NOMO-1 (cell line): ENCODE measurements around the gene P2RX4.
A peak's percentile ranks its signal among the peaks of the same experiment; 100 is the strongest.
"Not testable (repeated sequence)": the region's sequence is repeated elsewhere in the genome, so short reads cannot be mapped to it uniquely, and the experiment has no call there.

Experiments used
- DNase-seq, 2 experiments: peaks; one replicate each; lab custom pipeline; 2025; ENCODE audit not compliant: unreplicated experiment in 2 of 2; lab: John Stamatoyannopoulos, UW

The P2RX4 gene, protein sequence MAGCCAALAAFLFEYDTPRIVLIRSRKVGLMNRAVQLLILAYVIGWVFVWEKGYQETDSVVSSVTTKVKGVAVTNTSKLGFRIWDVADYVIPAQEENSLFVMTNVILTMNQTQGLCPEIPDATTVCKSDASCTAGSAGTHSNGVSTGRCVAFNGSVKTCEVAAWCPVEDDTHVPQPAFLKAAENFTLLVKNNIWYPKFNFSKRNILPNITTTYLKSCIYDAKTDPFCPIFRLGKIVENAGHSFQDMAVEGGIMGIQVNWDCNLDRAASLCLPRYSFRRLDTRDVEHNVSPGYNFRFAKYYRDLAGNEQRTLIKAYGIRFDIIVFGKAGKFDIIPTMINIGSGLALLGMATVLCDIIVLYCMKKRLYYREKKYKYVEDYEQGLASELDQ

DNA sequence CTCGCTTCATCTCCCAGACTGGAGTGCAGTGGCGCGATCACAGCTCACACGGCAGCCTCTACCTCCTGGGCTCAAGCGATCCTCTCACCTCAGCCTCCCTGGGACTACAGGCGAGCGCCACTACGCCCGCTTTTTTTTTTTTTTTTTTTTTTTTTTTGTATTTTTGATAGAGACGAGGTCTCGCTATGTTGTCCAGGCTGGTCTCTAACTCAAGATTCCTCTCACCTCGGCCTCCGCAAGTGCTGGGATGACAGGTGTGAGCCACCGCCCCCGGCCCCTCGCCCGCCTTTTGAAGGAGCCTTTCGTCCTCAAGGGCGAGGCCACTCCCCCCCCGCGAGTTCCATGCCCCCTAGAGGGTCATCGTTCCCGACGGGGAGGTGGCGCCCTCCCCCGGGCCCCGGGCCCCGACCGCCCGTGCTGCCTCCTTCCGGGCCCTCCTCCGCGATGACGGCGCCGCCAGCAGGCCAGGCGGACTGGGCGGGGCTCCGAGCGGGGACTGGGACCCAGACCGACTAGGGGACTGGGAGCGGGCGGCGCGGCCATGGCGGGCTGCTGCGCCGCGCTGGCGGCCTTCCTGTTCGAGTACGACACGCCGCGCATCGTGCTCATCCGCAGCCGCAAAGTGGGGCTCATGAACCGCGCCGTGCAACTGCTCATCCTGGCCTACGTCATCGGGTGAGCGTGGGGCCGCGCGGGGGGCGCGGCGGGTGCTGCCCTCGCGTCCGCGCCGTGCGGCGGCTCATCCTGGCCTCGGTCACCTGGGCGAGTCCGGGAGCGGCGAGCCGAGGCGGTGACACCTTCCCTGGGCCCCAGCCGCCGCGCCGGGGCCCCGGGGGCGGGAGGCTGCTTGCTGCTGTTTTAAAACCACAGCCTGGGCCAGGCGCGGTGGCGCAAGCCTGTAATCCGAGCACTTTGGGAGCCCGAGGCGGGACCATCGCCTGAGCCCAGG, at the start of gene P2RX4:
TSS of gene P2RX4 (plus strand) at position 506 of the 949 bp plus-strand sequence. CDS start at position 542, 36 bp downstream.
- DNase-seq, result peak; percentile 85 to 94

- DNase-seq, result no peak
Measured at GRCh38 chr12:121162384-121162783, 47.5 kb upstream of the P2RX4 start.

GRCh38 chr12:121162985-121163384, 46.9 kb upstream of the P2RX4 start:
- DNase-seq, result no peak

DNA sequence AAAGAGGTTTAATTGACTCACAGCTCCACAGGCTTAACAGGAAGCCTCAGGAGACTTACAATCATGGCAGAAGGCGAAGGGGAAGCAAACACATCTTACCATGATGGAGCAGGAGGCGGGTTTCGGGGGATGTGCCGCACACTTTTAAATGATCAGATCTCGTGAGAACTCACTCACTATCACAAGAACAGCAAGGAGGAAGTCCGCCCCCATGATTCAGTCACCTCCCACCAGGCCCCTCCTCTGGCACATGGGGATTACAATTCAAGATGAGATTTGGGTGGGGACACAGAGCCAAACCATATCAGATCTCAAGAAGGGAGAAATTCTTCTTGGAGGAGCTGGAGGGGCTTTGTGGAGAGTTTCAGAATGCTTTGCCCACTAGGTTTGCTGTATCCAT, 45.1 kb upstream of the P2RX4 start:
- DNase-seq, result not testable (repeated sequence)

GRCh38 chr12:121165316-121165715, 44.6 kb upstream of the P2RX4 start:
- no peak for DNase-seq

DNA sequence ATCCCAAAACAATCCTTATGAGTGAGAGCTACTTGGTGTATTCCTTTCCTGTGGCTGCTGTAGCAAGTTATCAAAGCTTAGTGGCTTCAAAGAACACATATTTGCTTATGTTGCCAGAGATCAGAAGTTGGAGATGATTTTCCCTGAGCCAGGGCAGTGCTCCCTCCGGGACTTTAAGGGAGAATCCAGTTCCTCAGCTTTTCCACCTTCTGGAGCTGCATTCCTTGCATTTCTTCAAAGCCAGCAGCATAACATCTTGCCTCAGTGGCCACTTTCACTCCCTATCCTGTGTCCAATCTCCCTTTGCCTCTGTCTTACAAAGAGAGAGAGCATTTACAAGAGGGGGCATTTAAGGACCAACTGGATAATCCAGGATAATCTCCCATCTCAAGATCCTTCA, 43.6 kb upstream of the P2RX4 start:
- no peak for DNase-seq

DNA sequence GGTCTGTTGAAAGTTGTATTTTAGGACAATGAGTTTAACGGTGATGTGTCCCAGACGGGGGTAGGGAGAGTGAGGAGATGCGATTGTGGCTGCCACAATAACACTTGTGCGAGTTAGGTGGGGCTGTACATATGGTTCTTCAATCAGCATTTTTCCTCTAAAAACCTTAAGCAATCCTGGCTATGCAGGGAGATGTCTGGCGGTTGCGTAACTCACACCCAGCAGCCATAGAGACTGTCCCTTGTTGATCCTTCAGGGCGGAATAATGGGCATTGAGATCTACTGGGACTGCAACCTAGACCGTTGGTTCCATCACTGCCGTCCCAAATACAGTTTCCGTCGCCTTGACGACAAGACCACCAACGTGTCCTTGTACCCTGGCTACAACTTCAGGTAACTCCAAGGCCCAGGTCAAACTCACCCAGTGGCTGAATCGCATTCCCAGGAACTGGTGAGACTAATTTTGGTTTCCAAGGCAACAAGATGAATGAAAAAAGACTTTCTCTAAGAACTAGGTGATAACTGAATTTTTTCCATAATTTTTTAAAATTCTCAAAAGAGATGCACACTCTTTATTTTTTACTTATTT, 42.6 kb upstream of the P2RX4 start:
- DNase-seq, result no peak

GRCh38 chr12:121167951-121168350, 42.0 kb upstream of the P2RX4 start:
- DNase-seq, result no peak

- no peak for DNase-seq
Measured at GRCh38 chr12:121170151-121170550, 39.8 kb upstream of the P2RX4 start.

GRCh38 chr12:121170611-121171260, 39.2 kb upstream of the P2RX4 start:
- peak; percentile 49 to 59 for DNase-seq

DNA sequence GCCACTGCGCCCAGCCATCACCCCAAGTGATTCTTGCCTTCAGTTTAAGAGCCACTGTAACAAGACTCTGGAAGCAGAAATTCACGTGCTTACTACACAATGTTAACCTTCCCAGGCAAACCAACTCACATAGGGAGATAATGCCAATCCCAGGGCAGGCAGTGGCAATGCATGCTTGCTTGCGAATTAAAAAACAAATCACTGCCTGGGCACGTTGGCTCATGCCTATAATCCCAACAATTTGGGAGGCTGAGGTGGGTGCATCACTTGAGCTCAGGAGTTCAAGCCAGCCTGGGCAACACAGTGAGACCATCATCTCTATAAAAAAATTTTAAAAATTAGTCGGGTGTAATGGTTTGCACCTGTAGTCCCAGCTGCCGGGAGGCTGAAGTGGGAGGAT, 37.8 kb upstream of the P2RX4 start:
- DNase-seq, result no peak

- peak; percentile 58 to 81 for DNase-seq
Measured at GRCh38 chr12:121175383-121176119, 34.4 kb upstream of the P2RX4 start.

DNA sequence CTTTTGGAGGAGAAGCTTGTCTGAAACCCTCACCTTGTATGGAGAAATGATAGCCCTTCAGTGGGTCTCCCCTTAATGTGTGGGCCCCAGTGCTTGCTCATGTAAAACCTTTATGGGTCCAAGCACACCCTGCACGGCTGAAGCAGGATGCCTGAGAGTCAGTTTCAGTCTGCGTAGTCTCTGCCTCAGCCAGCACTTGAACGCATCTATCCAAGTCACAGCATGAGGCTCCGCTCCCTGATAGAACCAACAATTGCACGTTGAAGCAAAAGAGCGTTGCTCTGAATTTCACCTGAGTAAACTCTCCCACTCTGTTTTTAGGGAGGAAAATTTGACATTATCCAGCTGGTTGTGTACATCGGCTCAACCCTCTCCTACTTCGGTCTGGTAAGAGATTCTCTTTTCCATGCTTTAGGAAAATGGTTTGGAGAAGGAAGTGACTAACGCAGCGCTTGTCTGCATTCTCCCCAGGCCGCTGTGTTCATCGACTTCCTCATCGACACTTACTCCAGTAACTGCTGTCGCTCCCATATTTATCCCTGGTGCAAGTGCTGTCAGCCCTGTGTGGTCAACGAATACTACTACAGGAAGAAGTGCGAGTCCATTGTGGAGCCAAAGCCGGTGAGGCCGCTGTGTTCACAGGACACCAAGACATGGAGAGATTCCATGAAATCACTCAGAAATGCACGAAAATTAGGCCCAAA, 33.0 kb upstream of the P2RX4 start:
- DNase-seq, result no peak

DNA sequence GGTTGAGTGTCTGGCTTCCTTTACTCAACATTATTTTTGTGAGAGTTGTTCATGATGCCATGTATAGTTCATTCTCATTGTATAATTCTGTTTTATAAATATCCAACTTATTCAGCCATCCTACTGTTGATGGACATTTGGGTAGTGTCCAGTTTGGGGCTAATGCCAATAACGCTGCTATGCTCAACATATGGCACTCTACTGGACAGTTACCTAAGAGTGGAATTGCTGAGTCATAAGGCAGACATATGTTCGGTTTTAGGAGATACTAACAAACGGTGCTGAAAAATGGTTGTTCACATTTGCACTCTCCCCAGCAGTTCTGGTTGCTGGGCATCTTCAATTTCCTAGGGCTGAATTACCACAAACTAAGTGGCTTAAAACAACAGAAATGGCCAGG, 28.7 kb upstream of the P2RX4 start:
- DNase-seq, result no peak

DNA sequence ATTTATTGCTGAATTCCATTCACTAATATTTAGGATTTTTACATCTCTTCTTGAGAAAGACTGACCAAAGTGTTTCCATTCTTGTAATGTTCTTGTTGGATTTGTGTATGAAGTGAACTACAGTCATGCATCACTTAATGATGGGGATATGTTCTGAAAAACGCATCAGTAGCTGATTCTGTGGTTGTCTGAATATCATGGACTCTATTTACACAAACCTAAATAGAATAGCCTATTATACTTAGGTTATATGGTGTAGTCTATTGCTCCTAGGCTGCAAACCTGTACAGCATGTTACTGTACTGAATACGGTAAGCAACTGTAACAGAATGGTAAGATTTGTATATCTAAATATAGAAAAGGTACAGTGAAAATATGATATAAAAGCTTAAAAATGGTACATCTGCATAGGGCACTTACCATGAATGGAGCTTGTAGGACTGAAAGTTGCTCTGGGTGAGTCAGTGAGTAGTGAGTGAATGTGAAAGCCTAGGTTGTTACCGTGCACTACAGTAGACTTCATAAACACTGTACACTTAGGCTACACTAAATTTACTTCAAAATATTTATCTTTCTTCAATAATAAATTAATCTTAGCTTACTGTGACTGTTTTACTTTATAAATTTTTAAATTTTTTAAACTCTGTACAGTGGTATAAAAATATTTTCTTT, 27.6 kb upstream of the P2RX4 start:
- no peak for DNase-seq

GRCh38 chr12:121184425-121184824, 25.5 kb upstream of the P2RX4 start:
- DNase-seq, result no peak

DNA sequence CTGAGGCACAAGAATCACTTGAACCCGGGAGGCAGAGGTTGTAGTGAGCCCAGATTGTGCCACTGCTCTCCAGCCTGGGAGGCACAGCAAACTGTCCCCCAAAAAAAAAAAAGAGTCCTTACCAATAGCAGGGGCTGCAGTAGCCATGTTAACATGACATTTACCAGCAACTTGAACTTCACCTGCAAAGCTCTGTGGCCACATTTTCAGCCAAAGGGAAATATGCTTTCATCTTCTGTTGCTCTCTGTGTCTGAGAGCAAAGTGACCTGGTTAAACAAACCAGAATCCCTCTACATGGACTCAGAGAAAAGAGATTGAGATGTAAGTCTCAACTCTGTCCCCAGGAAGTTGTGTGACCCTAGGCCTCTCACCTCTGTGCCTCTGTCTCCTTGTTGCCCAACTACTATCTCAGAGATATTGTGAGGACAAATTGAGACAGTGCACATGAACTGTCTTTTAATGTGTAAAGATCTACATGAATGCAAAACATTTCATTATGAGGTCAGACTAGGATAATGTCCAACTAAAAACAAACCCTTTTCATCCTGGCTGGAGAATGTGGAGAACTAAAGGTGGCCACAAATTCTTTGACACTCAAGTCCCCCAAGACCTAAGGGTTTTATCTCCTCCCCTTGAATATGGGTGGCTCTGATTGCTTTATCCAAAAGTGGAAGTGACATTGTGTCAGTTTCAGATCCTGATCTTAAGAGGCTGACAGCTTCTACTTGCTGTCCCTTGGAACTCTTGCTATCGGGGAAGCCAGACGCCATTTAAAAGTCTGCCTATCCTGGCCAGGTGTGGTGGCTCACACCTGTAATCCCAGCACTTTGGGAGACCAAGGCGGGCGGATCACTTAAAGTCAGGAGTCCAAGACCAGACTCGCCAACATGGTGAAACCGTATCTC, 24.7 kb upstream of the P2RX4 start:
- DNase-seq, result peak; percentile 27 to 82

DNA sequence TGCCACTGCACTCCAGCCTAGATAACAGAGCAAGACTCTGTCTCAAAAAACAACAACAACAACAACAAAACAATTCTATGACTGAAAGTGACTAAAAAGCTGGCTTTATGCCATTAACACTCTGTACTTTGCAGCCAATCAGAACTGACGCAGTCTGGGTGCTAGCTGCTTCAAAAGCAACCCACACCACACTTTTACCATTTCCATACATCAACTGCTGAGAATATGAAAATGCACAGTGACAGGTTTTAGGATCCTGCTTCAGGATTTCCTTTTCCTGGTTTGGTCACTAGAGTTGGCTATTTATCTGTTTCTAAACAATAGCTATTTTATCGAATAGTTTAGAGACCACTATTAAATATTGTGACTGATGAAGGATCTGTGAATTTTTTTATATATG, 23.1 kb upstream of the P2RX4 start:
- DNase-seq, result no peak
